Panc1 (cell line): ENCODE results near the gene VWDE.
"Not testable (repeated sequence)": the region's sequence is repeated elsewhere in the genome, so short reads cannot be mapped to it uniquely, and the experiment has no call there.

Experiments
- CTCF ChIP-seq: fragments of 450-650 bp; IDR thresholded peaks from 2 replicates; pipeline ENCODE4 v1.5.1; 2017; ENCODE audit warnings: mild to moderate bottlenecking
- POLR2AphosphoS5 ChIP-seq: IDR thresholded peaks from 2 replicates; pipeline ENCODE4 v1.6.1; 2012; ENCODE audit warnings: mild to moderate bottlenecking, low read depth, low read length, moderate library complexity
- REST ChIP-seq, 2 experiments: IDR thresholded peaks; 2 replicates each; pipeline ENCODE4 v1.6.1; 2011 to 2012; ENCODE audit warnings: low read depth in 2 of 2, control low read depth in 1 of 2, low read length in 1 of 2, mild to moderate bottlenecking in 1 of 2, moderate library complexity in 1 of 2; ENCODE audit not compliant: insufficient read depth in 1 of 2
- SIN3A ChIP-seq: IDR thresholded peaks from 2 replicates; pipeline ENCODE4 v1.6.1; 2012; ENCODE audit warnings: low read depth, mild to moderate bottlenecking, low read length, moderate library complexity, borderline replicate concordance; ENCODE audit not compliant: insufficient read depth
- TCF7L2 ChIP-seq: IDR thresholded peaks from 2 replicates; pipeline ENCODE4 v1.6.1; 2011; ENCODE audit warnings: mild to moderate bottlenecking, low read depth, low read length, inconsistent platforms

- TF ChIP-seq CTCF; SIN3A; REST (IDR thresholded peaks at IDR 0.05; ENCODE audit: insufficient read depth in 1 of 2, low read depth in 2 of 2, low read length in 1 of 2); POLR2AphosphoS5; TCF7L2: not testable (repeated sequence)
Observed at GRCh38 chr7:12396670-12397069, 7.0 kb downstream of the VWDE start.
